Esophagus squamous epithelium (tissue), 4 donors: ENCODE measurements around the gene MFNG.

Source experiments
- POLR2A ChIP-seq, 4 donors: fragments of 450-650 bp; IDR thresholded peaks; one replicate each; pipeline ENCODE4 v1.6.1; 2017; ENCODE audit warnings: antibody characterized with exemption in 4 of 4, mild to moderate bottlenecking in 4 of 4, moderate library complexity in 3 of 4
- TF ChIP-seq, protein P1 (sequence below), 6 experiments: fragments of 450-650 bp in 4 of 6; fragments of 200-600 bp in 2 of 6; sonication (generic) in 2 of 6; IDR thresholded peaks; one replicate each; pipeline ENCODE4 v1.5.1; 2016 to 2019; ENCODE audit warnings: antibody characterized with exemption in 6 of 6, mild to moderate bottlenecking in 4 of 6, moderate library complexity in 4 of 6

DNA sequence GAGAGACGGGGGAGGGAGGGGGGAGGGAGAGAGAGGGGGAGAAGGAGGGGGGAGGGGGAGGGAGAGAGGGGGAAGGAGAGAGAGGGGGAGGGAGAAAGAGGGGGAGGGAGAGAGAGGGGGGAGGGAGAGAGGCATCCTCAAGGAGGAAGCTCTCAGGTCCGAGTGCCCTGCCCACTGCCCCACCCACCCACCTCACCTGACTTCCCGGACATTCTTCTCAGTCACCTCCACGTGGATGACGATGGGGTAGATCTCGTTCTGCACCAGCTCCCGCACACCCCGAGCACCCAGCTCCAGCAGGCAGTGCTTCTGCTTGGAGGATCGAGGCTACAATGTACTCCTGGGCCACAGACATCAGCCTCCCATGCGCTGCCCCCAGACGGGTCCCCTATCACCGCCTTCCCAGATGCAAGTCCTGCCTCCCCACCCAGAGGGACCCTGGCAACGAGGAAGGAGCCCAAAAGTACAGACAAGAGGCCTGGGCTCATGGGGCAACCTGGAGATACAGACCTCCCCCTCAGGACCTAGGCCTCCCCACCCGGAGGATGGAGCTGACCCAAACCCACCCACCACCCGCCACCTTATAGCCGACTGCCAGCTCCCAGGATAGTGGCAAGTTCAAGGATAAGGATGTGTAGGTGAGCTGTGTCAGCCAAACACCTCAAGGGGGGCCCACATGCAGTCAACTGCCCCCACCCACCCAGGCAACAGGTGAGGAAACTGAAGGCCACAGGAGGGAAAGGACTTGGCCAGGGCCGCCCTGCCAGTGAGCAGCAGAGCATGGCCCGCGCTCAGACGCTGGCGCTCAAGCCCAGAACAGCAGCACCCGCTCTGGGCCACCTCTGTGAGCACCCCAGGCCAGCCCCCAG is 5.6 kb upstream of the MFNG start:
- TF ChIP-seq, protein P1, sequence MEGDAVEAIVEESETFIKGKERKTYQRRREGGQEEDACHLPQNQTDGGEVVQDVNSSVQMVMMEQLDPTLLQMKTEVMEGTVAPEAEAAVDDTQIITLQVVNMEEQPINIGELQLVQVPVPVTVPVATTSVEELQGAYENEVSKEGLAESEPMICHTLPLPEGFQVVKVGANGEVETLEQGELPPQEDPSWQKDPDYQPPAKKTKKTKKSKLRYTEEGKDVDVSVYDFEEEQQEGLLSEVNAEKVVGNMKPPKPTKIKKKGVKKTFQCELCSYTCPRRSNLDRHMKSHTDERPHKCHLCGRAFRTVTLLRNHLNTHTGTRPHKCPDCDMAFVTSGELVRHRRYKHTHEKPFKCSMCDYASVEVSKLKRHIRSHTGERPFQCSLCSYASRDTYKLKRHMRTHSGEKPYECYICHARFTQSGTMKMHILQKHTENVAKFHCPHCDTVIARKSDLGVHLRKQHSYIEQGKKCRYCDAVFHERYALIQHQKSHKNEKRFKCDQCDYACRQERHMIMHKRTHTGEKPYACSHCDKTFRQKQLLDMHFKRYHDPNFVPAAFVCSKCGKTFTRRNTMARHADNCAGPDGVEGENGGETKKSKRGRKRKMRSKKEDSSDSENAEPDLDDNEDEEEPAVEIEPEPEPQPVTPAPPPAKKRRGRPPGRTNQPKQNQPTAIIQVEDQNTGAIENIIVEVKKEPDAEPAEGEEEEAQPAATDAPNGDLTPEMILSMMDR (IDR thresholded peaks at IDR 0.05): no peak
- TF ChIP-seq POLR2A (IDR thresholded peaks at IDR 0.05): no peak
